AG10803 (cell line): ENCODE measurements around the gene ARID1B.

ENCODE experiments used
- DNase-seq: peaks from one replicate; pipeline ENCODE4 v3.0.0; 2010; ENCODE audit warnings: low read depth
- H3K4me3 ChIP-seq: 2 replicates; pipeline ENCODE4 v1.5.1; 2011; ENCODE audit warnings: mild to moderate bottlenecking, low read length, control low read depth
- CTCF ChIP-seq: conservative IDR thresholded peaks from 2 replicates; pipeline ENCODE4 v1.5.1; 2011; ENCODE audit warnings: mild to moderate bottlenecking, low read length, control low read depth, inconsistent platforms

The ARID1B gene

GRCh38 chr6:157108923-157109322, 331.7 kb downstream of the ARID1B start:
- DNase-seq = no peak
- H3K4me3 ChIP-seq = no peak overlapping the region
- no peak for TF ChIP-seq CTCF

- TF ChIP-seq CTCF = no peak
- peak; percentile 63 for DNase-seq
- H3K4me3 ChIP-seq = no peak overlapping the region
Measured at GRCh38 chr6:157110607-157111006, 333.4 kb downstream of the ARID1B start.

GRCh38 chr6:157113389-157113788, 336.2 kb downstream of the ARID1B start:
- no peak for TF ChIP-seq CTCF
- DNase-seq = no peak
- no peak overlapping the region for H3K4me3 ChIP-seq

- no peak for DNase-seq
- TF ChIP-seq CTCF = no peak
- no peak overlapping the region for H3K4me3 ChIP-seq
Measured at GRCh38 chr6:157116426-157116825, 339.2 kb downstream of the ARID1B start.

- DNase-seq = no peak
- no peak for TF ChIP-seq CTCF
- no peak overlapping the region for H3K4me3 ChIP-seq
Measured at GRCh38 chr6:157117431-157118095, 340.4 kb downstream of the ARID1B start.

- no peak overlapping the region for H3K4me3 ChIP-seq
- no peak for TF ChIP-seq CTCF
- DNase-seq = no peak
Measured at GRCh38 chr6:157119502-157120027, 342.4 kb downstream of the ARID1B start.

- no peak for TF ChIP-seq CTCF
- no peak for DNase-seq
- no peak overlapping the region for H3K4me3 ChIP-seq
Measured at GRCh38 chr6:157120534-157121232, 343.5 kb downstream of the ARID1B start.
